ENCODE results near the gene PSMA7. TPM values are rescaled to one million over a fixed set of nuclear protein-coding genes. Genes with fewer than 3 reads are reported as not detected.

The PSMA7 gene
- polyA plus RNA-seq, 3 donors, result 187 to 519 (median 266) TPM

GRCh38 chr20:62131560-62132320, 11.5 kb downstream of the PSMA7 start:
- no peak overlapping the region for H3K27ac ChIP-seq (ENCODE audit: low read depth, low read length)
- 83 to 91% (median 87%) methylated on average over 25 of the region's 25 CpGs for WGBS, 3 donors

GRCh38 chr20:62129731-62130531, 13.3 kb downstream of the PSMA7 start:
- no peak overlapping the region for H3K27ac ChIP-seq (ENCODE audit: low read depth, low read length)
- 81 to 88% (median 86%) methylated on average over 20 of the region's 20 CpGs for WGBS, 3 donors

- WGBS, 3 donors, result 83 to 89% (median 85%) methylated on average over 6 of the region's 6 CpGs
- H3K27ac ChIP-seq (ENCODE audit: low read depth, low read length), result no peak overlapping the region
Measured at GRCh38 chr20:62128502-62128901, 14.7 kb downstream of the PSMA7 start.

- no peak overlapping the region for H3K27ac ChIP-seq (ENCODE audit: low read depth, low read length)
- 88 to 93% (median 91%) methylated on average over 6 of the region's 6 CpGs for whole genome bisulfite sequencing, 3 donors
Measured at GRCh38 chr20:62127799-62128198, 15.4 kb downstream of the PSMA7 start.

GRCh38 chr20:62126141-62126540, 17.1 kb downstream of the PSMA7 start:
- no peak overlapping the region for H3K27ac ChIP-seq (ENCODE audit: low read depth, low read length)
- 93 to 96% (median 95%) methylated on average over 20 of the region's 20 CpGs for WGBS, 3 donors

- WGBS, 3 donors, result 20 to 38% (median 34%) methylated on average over 19 of the region's 19 CpGs
- H3K27ac ChIP-seq (ENCODE audit: low read depth, low read length), result no peak overlapping the region
Measured at GRCh38 chr20:62123450-62124118, 19.6 kb downstream of the PSMA7 start.

GRCh38 chr20:62122654-62123449, 20.3 kb downstream of the PSMA7 start:
- no peak overlapping the region for H3K27ac ChIP-seq (ENCODE audit: low read depth, low read length)
- 0 to 1% (median 0%) methylated on average over 54 to 77 of the region's 77 CpGs for WGBS, 3 donors

GRCh38 chr20:62121776-62122653, 21.2 kb downstream of the PSMA7 start, which contains the start of gene LSM14B:
Gene LSM14B (plus strand): TSS chr20:62122475. CDS start chr20:62122667, 192 bp downstream.
- 0% methylated on average over 77 to 124 of the region's 124 CpGs for WGBS, 3 donors

GRCh38 chr20:62120990-62121775, 22.0 kb downstream of the PSMA7 start:
- H3K27ac ChIP-seq (ENCODE audit: low read depth, low read length), result peak overlapping the region; percentile 61
- 17 to 18% (median 18%) methylated on average over 45 of the region's 45 CpGs for WGBS, 3 donors

More at GRCh38 chr20:62121776-62122653, 21.2 kb downstream of the PSMA7 start, which contains the start of gene LSM14B:
- peak within 1 kb of the TSS; percentile 61 for H3K27ac ChIP-seq (ENCODE audit: low read depth, low read length)

- 80 to 97% (median 95%) methylated on average over 5 of the region's 5 CpGs for WGBS, 3 donors
Measured at GRCh38 chr20:62120365-62120762, 22.8 kb downstream of the PSMA7 start.

GRCh38 chr20:62119591-62120364, 23.4 kb downstream of the PSMA7 start:
- 34 to 83% (median 73%) methylated on average over 10 of the region's 10 CpGs for WGBS, 3 donors
- H3K27ac ChIP-seq (ENCODE audit: low read depth, low read length), result no peak overlapping the region

More at GRCh38 chr20:62120365-62120762, 22.8 kb downstream of the PSMA7 start:
- H3K27ac ChIP-seq (ENCODE audit: low read depth, low read length), result no peak overlapping the region

- no peak overlapping the region for H3K27ac ChIP-seq (ENCODE audit: low read depth, low read length)
- 77 to 82% (median 80%) methylated on average over 5 of the region's 5 CpGs for WGBS, 3 donors
Measured at GRCh38 chr20:62119115-62119514, 24.1 kb downstream of the PSMA7 start.

GRCh38 chr20:62118113-62119043, 24.8 kb downstream of the PSMA7 start:
- no peak overlapping the region for H3K27ac ChIP-seq (ENCODE audit: low read depth, low read length)
- 54 to 74% (median 64%) methylated on average over 20 to 21 of the region's 21 CpGs for WGBS, 3 donors

GRCh38 chr20:62117658-62118057, 25.5 kb downstream of the PSMA7 start:
- H3K27ac ChIP-seq (ENCODE audit: low read depth, low read length), result no peak overlapping the region
- WGBS, 3 donors, result 35 to 61% (median 40%) methylated on average over 15 of the region's 15 CpGs

GRCh38 chr20:62117362-62117646, 25.9 kb downstream of the PSMA7 start:
- H3K27ac ChIP-seq (ENCODE audit: low read depth, low read length), result no peak overlapping the region

More at GRCh38 chr20:62117362-62117646, 25.9 kb downstream of the PSMA7 start:
- WGBS, 3 donors, result 43 to 68% (median 45%) methylated on average over 9 of the region's 9 CpGs
